HG02943 (cell line): Measurements from ENCODE around the gene PSEN1.

ENCODE experiments used
- ATAC-seq: cut with Tn5 transposase; IDR thresholded peaks from one replicate; pipeline ENCODE4 v1.9.1; 2021; ENCODE audit warnings: mild to moderate bottlenecking, low read depth, moderate library complexity; ENCODE audit not compliant: unreplicated experiment

Gene PSEN1

GRCh38 chr14:73211251-73212040 is 75.1 kb downstream of the PSEN1 start:
- ATAC-seq: no peak

GRCh38 chr14:73216030-73216429 is 79.7 kb downstream of the PSEN1 start:
- ATAC-seq: no peak

GRCh38 chr14:73217411-73217810 is 81.1 kb downstream of the PSEN1 start:
- no peak for ATAC-seq

- ATAC-seq: no peak
Measured at GRCh38 chr14:73220061-73220460, 83.8 kb downstream of the PSEN1 start.

DNA sequence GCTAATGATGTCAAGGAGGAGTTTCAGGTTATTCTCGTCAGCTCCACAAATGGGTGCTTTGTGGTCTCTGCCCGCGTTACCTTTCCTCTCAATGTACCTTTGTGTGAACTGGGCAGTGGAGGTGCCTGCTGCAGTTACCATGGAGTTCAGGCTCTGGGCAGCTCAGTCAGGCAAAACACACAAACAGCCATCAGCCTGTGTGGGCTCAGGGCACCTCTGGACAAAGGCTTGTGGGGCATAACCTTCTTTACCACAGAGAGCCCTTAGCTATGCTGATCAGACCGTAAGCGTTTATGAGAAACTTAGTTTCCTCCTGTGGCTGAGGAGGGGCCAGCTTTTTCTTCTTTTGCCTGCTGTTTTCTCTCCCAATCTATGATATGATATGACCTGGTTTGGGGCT is 84.3 kb downstream of the PSEN1 start:
- no peak for ATAC-seq

DNA sequence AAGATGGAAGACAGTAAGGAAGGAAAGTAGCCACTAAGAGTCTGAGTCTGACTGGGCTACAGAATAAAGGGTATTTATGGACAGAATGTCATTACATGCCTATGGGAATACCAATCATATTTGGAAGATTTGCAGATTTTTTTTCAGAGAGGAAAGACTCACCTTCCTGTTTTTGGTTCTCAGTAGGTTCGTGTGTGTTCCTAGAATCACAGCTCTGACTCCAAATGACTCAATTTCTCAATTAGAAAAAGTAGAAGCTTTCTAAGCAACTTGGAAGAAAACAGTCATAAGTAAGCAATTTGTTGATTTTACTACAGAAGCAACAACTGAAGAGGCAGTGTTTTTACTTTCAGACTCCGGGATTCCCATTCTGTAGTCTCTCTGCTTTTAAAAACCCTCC is 85.6 kb downstream of the PSEN1 start:
- ATAC-seq: no peak

DNA sequence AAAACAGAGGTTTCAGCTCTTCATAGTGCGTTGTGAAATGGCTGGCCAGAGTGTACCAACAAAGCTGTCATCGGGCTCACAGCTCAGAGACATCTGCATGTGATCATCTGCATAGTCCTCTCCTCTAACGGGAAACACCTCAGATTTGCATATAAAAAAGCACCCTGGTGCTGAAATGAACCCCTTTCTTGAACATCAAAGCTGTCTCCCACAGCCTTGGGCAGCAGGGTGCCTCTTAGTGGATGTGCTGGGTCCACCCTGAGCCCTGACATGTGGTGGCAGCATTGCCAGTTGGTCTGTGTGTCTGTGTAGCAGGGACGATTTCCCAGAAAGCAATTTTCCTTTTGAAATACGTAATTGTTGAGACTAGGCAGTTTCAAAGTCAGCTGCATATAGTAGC is 86.7 kb downstream of the PSEN1 start:
- no peak for ATAC-seq

DNA sequence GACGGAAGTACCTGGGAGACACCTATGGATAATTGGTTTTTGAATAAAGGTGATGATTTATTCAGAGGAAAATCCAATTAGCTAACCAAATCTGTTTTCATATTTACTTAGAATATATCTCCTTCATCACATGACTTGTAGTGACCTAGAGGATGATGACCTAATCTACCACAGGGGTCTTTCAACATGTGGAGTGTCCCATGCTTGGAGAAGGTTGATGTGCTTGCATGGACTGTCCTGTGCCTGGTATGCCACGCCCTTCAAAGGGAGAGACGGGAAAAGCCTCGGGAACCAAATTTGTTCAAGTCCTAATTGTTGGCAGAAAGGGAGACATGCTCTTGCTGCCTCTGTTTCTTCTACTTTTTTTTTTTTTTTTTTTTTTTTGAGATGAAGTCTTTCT is 89.2 kb downstream of the PSEN1 start:
- no peak for ATAC-seq

- no peak for ATAC-seq
Measured at GRCh38 chr14:73227812-73228781, 91.8 kb downstream of the PSEN1 start.

- no peak for ATAC-seq
Measured at GRCh38 chr14:73230051-73230450, 93.7 kb downstream of the PSEN1 start.

DNA sequence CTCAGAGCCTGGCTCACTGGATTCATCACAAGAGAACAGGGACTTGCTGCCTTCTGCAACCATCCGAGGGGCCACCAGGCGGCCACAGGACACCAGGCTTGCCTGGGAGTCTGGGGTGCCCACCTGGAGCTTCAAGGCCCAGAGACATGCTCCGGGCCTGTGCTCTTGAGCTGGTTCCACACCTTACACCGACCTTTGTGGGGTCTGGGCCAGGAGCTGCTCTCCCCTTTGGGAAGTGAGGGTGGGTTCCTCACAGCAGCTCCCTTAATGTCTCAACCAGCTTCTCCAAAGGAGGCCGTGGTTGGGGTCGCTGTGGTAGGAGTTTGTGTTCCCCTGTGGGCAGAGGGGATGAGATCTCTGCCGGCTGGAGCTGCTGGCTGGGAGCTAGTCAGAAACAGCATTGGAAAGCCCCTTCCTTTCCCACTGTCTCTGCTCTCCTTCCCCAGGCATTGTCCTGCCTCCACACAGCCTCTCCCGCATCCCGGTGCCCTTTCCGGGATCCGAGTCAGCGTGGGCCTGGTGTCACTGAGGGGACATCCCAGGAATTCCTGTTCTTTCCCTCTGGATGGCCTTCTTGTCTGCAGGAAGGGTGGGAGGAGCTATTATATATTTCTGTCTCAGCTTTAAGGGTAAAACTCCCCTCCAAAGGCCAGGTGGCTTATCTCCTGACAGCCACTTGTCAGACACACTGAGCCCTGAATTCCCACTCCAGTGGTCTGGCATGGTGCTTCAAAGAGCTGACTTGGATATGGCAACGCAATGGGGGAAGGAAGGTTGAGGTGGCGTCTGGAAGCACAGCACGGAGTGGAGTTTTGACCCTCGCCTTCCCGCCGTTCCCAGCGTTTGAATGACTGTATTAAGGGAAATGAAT is 95.9 kb downstream of the PSEN1 start:
- no peak for ATAC-seq

DNA sequence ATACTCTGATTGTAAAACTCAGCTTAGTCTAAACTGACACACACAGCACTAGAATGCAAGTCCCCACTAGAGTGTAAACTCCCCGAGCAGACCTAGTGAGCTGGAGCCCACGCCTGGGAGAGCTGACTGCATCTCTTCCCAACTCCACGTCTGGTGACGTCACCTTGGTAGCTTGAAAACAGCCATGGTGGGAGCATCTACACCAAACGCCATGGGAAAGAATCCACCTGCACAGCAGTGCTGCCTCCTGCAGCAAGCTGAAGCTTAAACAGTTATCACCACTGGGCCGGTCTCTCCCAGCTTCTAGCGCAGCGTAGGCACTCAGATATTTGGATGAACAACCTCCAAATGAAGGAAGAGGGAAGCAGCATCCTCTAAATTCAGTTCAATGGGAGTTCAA is 96.7 kb downstream of the PSEN1 start:
- ATAC-seq: no peak

DNA sequence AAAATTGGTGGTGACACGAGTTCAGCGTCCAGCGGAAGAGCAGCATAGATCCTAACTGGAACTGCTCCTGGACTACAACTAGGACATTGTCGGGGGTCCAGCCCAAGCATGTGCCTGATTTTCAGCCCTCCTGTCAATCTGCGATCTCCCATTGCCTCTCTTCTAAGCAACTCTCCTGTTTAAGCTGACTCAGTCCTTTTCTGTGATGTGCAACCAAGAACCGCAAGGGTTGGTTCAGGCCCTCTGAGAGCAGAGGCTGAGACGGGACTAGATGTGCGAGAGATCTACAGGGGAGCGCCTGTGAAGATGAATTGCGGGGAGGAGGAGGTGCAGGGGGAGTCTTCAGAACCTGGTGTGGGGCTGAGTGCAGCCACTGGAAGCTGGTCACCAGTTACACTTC is 97.3 kb downstream of the PSEN1 start:
- no peak for ATAC-seq

DNA sequence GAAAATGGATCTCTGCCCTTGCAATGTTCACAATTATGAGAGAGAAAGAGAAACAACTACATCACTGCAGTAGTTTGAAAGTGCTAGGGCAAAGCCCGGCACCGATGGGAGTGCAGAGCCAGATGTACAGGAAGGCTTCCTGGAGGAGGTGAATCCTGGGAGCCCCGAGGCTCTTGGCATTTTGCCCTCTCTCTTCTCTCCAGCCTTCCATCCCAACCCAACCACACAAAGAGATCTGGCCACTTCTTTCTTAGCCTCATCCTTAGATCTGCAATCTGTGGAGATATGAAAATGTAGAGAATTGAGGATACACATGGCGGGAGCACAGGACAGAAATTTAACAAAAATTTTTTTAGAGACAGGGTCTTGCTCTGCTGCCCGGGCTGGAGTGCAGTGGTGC is 97.7 kb downstream of the PSEN1 start:
- no peak for ATAC-seq

GRCh38 chr14:73234586-73235394 is 98.5 kb downstream of the PSEN1 start:
- ATAC-seq: no peak

GRCh38 chr14:73235531-73236155 is 99.3 kb downstream of the PSEN1 start:
- no peak for ATAC-seq

DNA sequence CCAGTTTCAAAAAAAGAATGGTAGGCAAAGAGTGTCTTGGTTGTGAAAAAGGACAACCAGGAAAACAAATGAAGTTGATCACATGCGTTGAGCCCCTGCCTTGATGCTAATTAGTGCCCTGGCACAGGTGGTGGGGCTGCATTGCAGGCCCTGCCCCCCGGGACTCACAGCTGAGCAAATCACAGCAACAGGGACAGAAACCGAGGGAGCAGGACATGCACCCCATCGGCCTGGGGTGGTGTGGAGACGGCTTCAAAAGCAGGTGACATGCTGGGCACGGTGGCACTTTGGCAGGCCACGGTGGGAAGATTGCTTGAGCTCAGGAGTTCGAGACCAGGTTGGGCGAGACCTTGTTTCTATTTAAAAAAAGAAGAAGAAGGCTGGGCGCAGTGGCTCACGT is 99.8 kb downstream of the PSEN1 start:
- no peak for ATAC-seq

- no peak for ATAC-seq
Measured at GRCh38 chr14:73236752-73237218, 100.5 kb downstream of the PSEN1 start.

GRCh38 chr14:73237219-73237785 is 101.0 kb downstream of the PSEN1 start, which contains the start of gene PAPLN:
TSS of gene PAPLN (plus strand) at chr14:73237506. CDS start at chr14:73239779, 2,273 bp downstream.
- ATAC-seq: no peak
